ENCODE data around the gene PRR19. TPM values are rescaled to one million over a fixed set of nuclear protein-coding genes. Genes with fewer than 3 reads are reported as not detected.
A peak's percentile ranks its signal among the peaks of the same experiment; 100 is the strongest.

The PRR19 gene
- total RNA-seq, 1 experiment from 2014 or later, result 3.2 TPM

- Histone ChIP-seq H3K79me2 (ENCODE audit: insufficient read depth, low read length) (no peaks in the 10 kb centered on the region), H2AFZ (ENCODE audit: low read length) (no peak overlapping the region), H3K9me3 (ENCODE audit: control insufficient read depth, low read depth, low read length) (no peaks in the 10 kb centered on the region), H2BK120ac (ENCODE audit: low read depth, low read length, poor library complexity, severe bottlenecking) (no peak overlapping the region), H3K18ac (ENCODE audit: insufficient read length, low read depth, low read length) (no peak overlapping the region), H3K23ac (ENCODE audit: insufficient read length, low read depth, low read length) (no peak overlapping the region), H3K4me1 (ENCODE audit: insufficient read depth, low read length) (no peaks in the 10 kb centered on the region), H4K20me1 (ENCODE audit: control insufficient read depth, insufficient read depth, insufficient read length) (no peaks in the 10 kb centered on the region), H3K4ac (ENCODE audit: low read depth, low read length) (no peak overlapping the region), H4K8ac (replicated peaks; ENCODE audit: insufficient read length, low read depth, low read length) (no peak overlapping the region), H3K27me3 (ENCODE audit: insufficient read depth, low read length) (no peaks in the 10 kb centered on the region), H4K91ac (ENCODE audit: insufficient read length, low read depth, low read length) (no peak overlapping the region), H2BK5ac (ENCODE audit: insufficient read length, low read length) (no peak overlapping the region), H3T11ph (ENCODE audit: low read length) (no peak overlapping the region), H2BK15ac (ENCODE audit: low read depth, low read length) (no peak overlapping the region), H3K4me2 (ENCODE audit: insufficient read depth, insufficient read length, low read length) (no peak overlapping the region), H4K5ac (ENCODE audit: insufficient read length, low read depth, low read length) (no peak overlapping the region), H3K27ac (ENCODE audit: insufficient read length, low read depth, low read length) (no peak overlapping the region), H2BK20ac (ENCODE audit: low read depth, low read length, poor library complexity, severe bottlenecking) (no peak overlapping the region), H2AK5ac (ENCODE audit: insufficient read length, low read length) (no peak overlapping the region), H3K9ac (ENCODE audit: extremely low read depth, insufficient read length, low read length) (no peak overlapping the region), H3K56ac (ENCODE audit: insufficient read length, low read depth, low read length) (no peak overlapping the region), H3K23me2 (ENCODE audit: insufficient read length, low read depth, low read length, poor library complexity, severe bottlenecking) (no peaks in the 10 kb centered on the region), H3K14ac (ENCODE audit: insufficient read depth, low read length) (no peak overlapping the region), H3K79me1 (ENCODE audit: insufficient read depth, low read depth, low read length, poor library complexity, severe bottlenecking) (peaks cover 5% of the 10 kb centered on the region), H2BK12ac (ENCODE audit: insufficient read length, low read depth, low read length) (no peak overlapping the region)
- H3K4me3 Mint-ChIP-seq, result no peak overlapping the region
- peaks cover 6 to 40% of the 10 kb centered on the region in 2 experiments for H3K4me1 Mint-ChIP-seq
- H3K9me3 Mint-ChIP-seq, result no peaks in the 10 kb centered on the region
- TF ChIP-seq CTCF (conservative IDR thresholded peaks at IDR 0.05), result peak; percentile 48
- H3K27me3 Mint-ChIP-seq (ENCODE audit: low read depth), result no peaks in the 10 kb centered on the region
- no CpG with 5 or more reads among the region's 31 CpGs for WGBS (ENCODE audit: extremely low coverage, insufficient read length, low lambda C conversion rate)
- no peak overlapping the region; a peak in 2 of 7 replicates for H3K27ac Mint-ChIP-seq
- DNase-seq, result peak; percentile 45
- H3K36me3 Mint-ChIP-seq (ENCODE audit: insufficient read depth in 1 of 3, low read depth in 3 of 3), result peaks cover 20 to 73% (median 63%) of the 10 kb centered on the region in 3 experiments; a peak in 6 of 7 replicates
These were observed 11.2 kb upstream of the PRR19 start for GRCh38 chr19:42290523-42291434.
